Stimulated activated CD8-positive, alpha-beta memory T cell treated with anti-CD3 and anti-CD28 coated beads, Interleukin-4, amount 100 ng/mL, for 1 hour (primary cell): ENCODE data around the gene KANK4.

Source experiments
- DNase-seq, 2 donors: peaks; one replicate each; pipeline ENCODE4 v3.0.0-alpha.2; 2020; ENCODE audit warnings: low read depth in 2 of 2, low spot score in 1 of 2

KANK4 gene

GRCh38 chr1:62318756-62319544, at the start of gene KANK4:
Gene KANK4, minus strand, starts transcription at chr1:62319434. Its CDS starts 37,870 bp downstream, at chr1:62281564.
- no peak for DNase-seq

GRCh38 chr1:62368989-62369388, 49.8 kb upstream of the KANK4 start:
- no peak for DNase-seq

GRCh38 chr1:62367005-62367557, 47.8 kb upstream of the KANK4 start:
- no peak for DNase-seq

GRCh38 chr1:62364721-62365120, 45.5 kb upstream of the KANK4 start:
- DNase-seq: no peak

GRCh38 chr1:62362926-62363325, 43.7 kb upstream of the KANK4 start:
- DNase-seq: no peak

- DNase-seq: no peak
These were observed 43.1 kb upstream of the KANK4 start for GRCh38 chr1:62362061-62362917.

GRCh38 chr1:62361431-62361830, 42.2 kb upstream of the KANK4 start:
- DNase-seq: no peak

GRCh38 chr1:62358665-62359373, 39.6 kb upstream of the KANK4 start:
- DNase-seq: no peak

GRCh38 chr1:62357916-62358315, 38.7 kb upstream of the KANK4 start:
- DNase-seq: no peak

GRCh38 chr1:62356257-62356835, 37.1 kb upstream of the KANK4 start:
- no peak for DNase-seq

- DNase-seq: no peak
These were observed 35.9 kb upstream of the KANK4 start for GRCh38 chr1:62355095-62355494.

GRCh38 chr1:62353853-62354252, 34.6 kb upstream of the KANK4 start:
- no peak for DNase-seq

- DNase-seq: no peak
These were observed 33.2 kb upstream of the KANK4 start for GRCh38 chr1:62352387-62352786.

- DNase-seq: no peak
These were observed 30.4 kb upstream of the KANK4 start for GRCh38 chr1:62349470-62350233.

- DNase-seq: no peak
These were observed 27.7 kb upstream of the KANK4 start for GRCh38 chr1:62346886-62347285.

- no peak for DNase-seq
These were observed 24.7 kb upstream of the KANK4 start for GRCh38 chr1:62343911-62344310.

- DNase-seq: no peak
These were observed 23.0 kb upstream of the KANK4 start for GRCh38 chr1:62342270-62342669.

GRCh38 chr1:62341615-62342014, 22.4 kb upstream of the KANK4 start:
- DNase-seq: no peak

GRCh38 chr1:62341089-62341488, 21.9 kb upstream of the KANK4 start:
- DNase-seq: no peak
